Measurements from ENCODE around the gene ENGASE. TPM values are rescaled to one million over a fixed set of nuclear protein-coding genes. Genes with fewer than 3 reads are reported as not detected.

The ENGASE gene
- total and polyA plus RNA-seq, 9 of the 15 experiments (the other 6 are each of a cell fraction or from before 2014, with no cell fraction given), result 0.06 to 45.5 (median 13.9) TPM

DNA sequence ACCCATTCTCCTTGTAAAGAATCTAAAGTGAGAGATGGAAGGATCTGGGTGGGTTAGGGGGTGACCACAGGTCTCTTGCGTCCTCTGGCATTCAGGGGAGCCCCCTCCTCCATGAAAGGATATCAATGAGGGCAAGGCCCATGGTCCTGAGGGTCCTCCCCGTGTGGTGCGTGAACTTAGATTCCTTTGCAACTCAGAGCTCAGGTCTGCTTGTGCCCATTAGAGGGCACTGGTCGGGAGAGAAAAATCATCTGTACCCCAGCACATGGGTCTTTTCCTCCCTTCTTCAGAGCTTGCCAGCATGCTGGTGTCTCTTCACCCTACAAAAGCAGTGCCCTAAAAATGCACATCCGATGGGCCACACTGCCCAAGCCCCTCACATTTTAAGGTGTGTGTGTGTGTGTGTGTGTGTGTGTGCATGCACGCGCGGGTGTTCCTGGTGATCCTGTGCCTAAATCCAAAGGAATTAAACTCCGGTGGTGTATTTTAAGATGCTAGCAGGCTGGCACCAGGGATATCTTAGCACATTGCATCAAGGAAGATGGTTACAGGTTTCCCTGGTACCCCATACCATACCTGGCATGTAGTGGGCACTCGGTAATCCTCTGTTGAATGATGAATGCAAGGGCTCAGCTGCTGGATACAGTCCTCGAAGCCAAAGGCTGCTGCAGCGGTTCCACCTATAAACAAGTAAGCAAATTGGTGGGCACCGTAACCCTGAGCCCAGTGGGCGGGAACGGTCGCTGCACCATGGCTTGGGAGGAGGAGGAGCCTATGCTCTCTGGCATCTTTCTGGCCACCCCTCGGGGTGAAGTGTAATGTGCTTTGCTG is 45.9 kb upstream of the ENGASE start:
- no peak overlapping the region for H3K4me2 ChIP-seq (ENCODE audit: insufficient read depth, low read length)
- H3K4me1 ChIP-seq (replicated peaks in 1 of 2; ENCODE audit: control insufficient read depth in 2 of 2, insufficient read depth in 2 of 2, low read length in 2 of 2), result peaks cover 9 to 27% of the 10 kb centered on the region in 2 experiments
- H3K9me3 ChIP-seq (replicated peaks; ENCODE audit: control insufficient read depth, insufficient read depth, low read depth, low read length), result no peaks in the 10 kb centered on the region
- BruUV-seq (replicated peaks), result no TSS peak
- DNase-seq (ENCODE audit: extremely low read depth in 1 of 4, low spot score in 3 of 4) (no peak), ATAC-seq (no peak), FAIRE-seq (no peak)
- no peak overlapping the region for H3K4me3 ChIP-seq
- TF ChIP-seq ZNF263 (CRISPR knock-in tag; IDR thresholded peaks at IDR 0.05; ENCODE audit: borderline replicate concordance) (no peak), ZNF644 (tag; IDR thresholded peaks at IDR 0.05; ENCODE audit: low read depth) (no peak), BMI1 (IDR thresholded peaks at IDR 0.05; ENCODE audit: low read length) (no peak)
- H3K36me3 ChIP-seq (ENCODE audit: control insufficient read depth, insufficient read depth, low read length), result no peaks in the 10 kb centered on the region
- no peaks in the 10 kb centered on the region for H3K9me1 ChIP-seq (ENCODE audit: control insufficient read depth, insufficient read depth, low read length)
- ChIA-PET POLR2A (interaction anchor here (0.6 to 0.7 kb wide), 2 partner anchors 9 to 1030 kb away, joined by 3 to 4 read pairs; no protein-coding TSS in a partner anchor), CTCF (ENCODE audit: low intra/inter-chr PET ratio) (no interaction called here)
- no peak overlapping the region for H3K9ac ChIP-seq (ENCODE audit: insufficient read depth in 1 of 2, low read depth in 2 of 2, low read length in 2 of 2)
- intact Hi-C loops (cut with micrococcal nuclease) (no loop called here), in situ Hi-C loops (cut with MboI) (no loop called here)
- no peak overlapping the region for H3K27ac ChIP-seq (ENCODE audit: extremely low read depth, low read depth, low read length)
- H3K27me3 ChIP-seq (ENCODE audit: control insufficient read depth in 2 of 2, insufficient read depth in 2 of 2, low read length in 2 of 2), result peaks cover 67 to 85% of the 10 kb centered on the region in 2 experiments
- H3K79me2 ChIP-seq (ENCODE audit: control insufficient read depth, insufficient read depth, low read length), result no peaks in the 10 kb centered on the region
- WGBS (ENCODE audit: insufficient coverage, low coverage, missing lambda C conversion rate), result 13% methylated on average over 14 of the region's 17 CpGs
- H2AFZ ChIP-seq (ENCODE audit: low read depth, low read length), result no peak overlapping the region
- H4K20me1 ChIP-seq (replicated peaks; ENCODE audit: control insufficient read depth, insufficient read depth, low read length), result peaks cover 4% of the 10 kb centered on the region; the same call in 1 of the 2 replicates

DNA sequence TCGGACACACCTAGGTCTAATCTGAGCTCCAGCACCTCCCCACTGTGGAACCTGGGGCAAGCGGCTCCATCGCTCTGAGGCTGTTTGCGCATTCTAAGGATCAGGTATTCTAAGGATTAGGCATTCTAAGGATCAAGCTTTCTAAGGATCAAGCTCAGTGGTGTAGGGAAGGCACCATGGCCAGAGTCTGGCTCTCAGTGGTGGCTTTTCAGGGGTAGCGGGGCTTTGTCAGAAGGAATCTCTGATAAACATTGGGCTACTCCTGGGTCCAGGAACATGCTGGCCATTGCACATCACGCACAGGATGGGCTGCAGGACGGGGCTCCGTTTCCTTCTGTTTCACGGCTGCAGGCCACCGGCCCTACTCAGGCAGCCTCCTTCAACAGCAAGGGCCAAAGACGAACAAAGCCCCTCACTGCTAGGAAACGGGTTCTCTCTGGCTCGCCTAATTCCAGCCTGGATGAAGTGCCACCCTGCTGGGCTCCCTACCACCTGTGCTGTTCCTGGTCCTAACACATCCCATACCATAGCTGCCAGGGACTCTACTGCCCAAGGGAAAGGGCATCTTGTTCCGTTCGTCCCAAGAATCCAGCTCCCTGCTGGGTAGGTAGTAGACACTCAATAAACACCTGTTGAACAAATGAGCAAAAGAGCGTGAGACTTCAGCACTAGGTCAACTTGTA is 45.2 kb upstream of the ENGASE start:
- intact Hi-C loops (cut with micrococcal nuclease), result no loop called here
- H3K27me3 ChIP-seq (ENCODE audit: control insufficient read depth in 2 of 2, insufficient read depth in 2 of 2, low read length in 2 of 2), result peaks cover 67 to 85% of the 10 kb centered on the region in 2 experiments
- no peak for DNase-seq (ENCODE audit: extremely low read depth in 1 of 4, low spot score in 3 of 4)
- no peaks in the 10 kb centered on the region for H3K9me3 ChIP-seq (replicated peaks; ENCODE audit: control insufficient read depth, insufficient read depth, low read depth, low read length)
- no peaks in the 10 kb centered on the region for H3K36me3 ChIP-seq (ENCODE audit: control insufficient read depth, insufficient read depth, low read length)
- peaks cover 9 to 19% of the 10 kb centered on the region in 2 experiments for H3K4me1 ChIP-seq (replicated peaks in 1 of 2; ENCODE audit: control insufficient read depth in 2 of 2, insufficient read depth in 2 of 2, low read length in 2 of 2)
- TF ChIP-seq, protein P1, sequence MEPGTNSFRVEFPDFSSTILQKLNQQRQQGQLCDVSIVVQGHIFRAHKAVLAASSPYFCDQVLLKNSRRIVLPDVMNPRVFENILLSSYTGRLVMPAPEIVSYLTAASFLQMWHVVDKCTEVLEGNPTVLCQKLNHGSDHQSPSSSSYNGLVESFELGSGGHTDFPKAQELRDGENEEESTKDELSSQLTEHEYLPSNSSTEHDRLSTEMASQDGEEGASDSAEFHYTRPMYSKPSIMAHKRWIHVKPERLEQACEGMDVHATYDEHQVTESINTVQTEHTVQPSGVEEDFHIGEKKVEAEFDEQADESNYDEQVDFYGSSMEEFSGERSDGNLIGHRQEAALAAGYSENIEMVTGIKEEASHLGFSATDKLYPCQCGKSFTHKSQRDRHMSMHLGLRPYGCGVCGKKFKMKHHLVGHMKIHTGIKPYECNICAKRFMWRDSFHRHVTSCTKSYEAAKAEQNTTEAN (CRISPR knock-in tag; IDR thresholded peaks at IDR 0.05), result no peak
- TF ChIP-seq NCOA6 (IDR thresholded peaks at IDR 0.05) (no peak), FOXM1 (IDR thresholded peaks at IDR 0.05; ENCODE audit: low read depth) (no peak), FOXM1 (CRISPR knock-in tag; IDR thresholded peaks at IDR 0.05; ENCODE audit: low read depth) (no peak), CBX2 (IDR thresholded peaks at IDR 0.05; ENCODE audit: insufficient read depth, low read length, poor library complexity, severe bottlenecking) (no peak)
- no TSS peak for BruUV-seq (replicated peaks)
- H2AFZ ChIP-seq (ENCODE audit: low read depth, low read length), result no peak overlapping the region
- in situ Hi-C loops (cut with MboI), result no loop called here
- no peak for ATAC-seq
- no peak for FAIRE-seq
- CTCF ChIA-PET (ENCODE audit: low intra/inter-chr PET ratio), result no interaction called here
- no peak overlapping the region for H3K4me3 ChIP-seq
- no peaks in the 10 kb centered on the region for H3K9me1 ChIP-seq (ENCODE audit: control insufficient read depth, insufficient read depth, low read length)
- POLR2A ChIA-PET, result interaction anchor here (0.6 to 0.7 kb wide), 2 partner anchors 222 to 1029 kb away, joined by 3 to 4 read pairs; no protein-coding TSS in a partner anchor
- H3K79me2 ChIP-seq (ENCODE audit: control insufficient read depth, insufficient read depth, low read length), result no peaks in the 10 kb centered on the region
- 7% methylated on average over 14 of the region's 16 CpGs for WGBS (ENCODE audit: insufficient coverage, low coverage, missing lambda C conversion rate)
- H4K20me1 ChIP-seq (replicated peaks; ENCODE audit: control insufficient read depth, insufficient read depth, low read length), result peaks cover 4% of the 10 kb centered on the region; the same call in 1 of the 2 replicates
- H3K4me2 ChIP-seq (ENCODE audit: insufficient read depth, low read length), result no peak overlapping the region
- H3K27ac ChIP-seq (ENCODE audit: extremely low read depth, low read depth, low read length), result no peak overlapping the region
- H3K9ac ChIP-seq (ENCODE audit: insufficient read depth in 1 of 2, low read depth in 2 of 2, low read length in 2 of 2), result no peak overlapping the region
